ENCODE data around the gene DIS3.
"Not testable (repeated sequence)": the region's sequence is repeated elsewhere in the genome, so short reads cannot be mapped to it uniquely, and the experiment has no call there.

Gene DIS3

DNA sequence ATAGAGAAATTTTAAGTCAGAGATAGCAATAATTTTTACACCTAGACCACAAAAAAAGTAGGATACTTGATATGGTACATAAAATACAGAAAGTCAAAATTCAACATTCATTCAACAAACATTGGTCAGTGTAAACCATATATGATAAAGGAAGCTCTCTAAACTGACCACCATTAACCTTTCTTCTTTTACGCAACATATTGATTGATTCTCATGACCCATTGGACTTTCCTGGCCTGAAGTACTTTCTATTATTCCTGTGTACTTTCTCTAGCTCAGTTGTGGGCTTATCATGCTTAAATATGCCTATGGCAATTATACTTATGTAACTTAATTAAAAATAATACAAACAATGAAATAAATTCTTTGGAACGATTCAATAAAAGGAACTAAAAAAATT is 10.9 kb upstream of the DIS3 start:
- Histone ChIP-seq H3K4me3 (ENCODE audit: insufficient read depth, low read length, poor library complexity, severe bottlenecking) (no peak overlapping the region), H2AFZ (ENCODE audit: low read depth, low read length, severe bottlenecking) (no peak overlapping the region), H4K20me1 (ENCODE audit: low read depth, low read length) (no peaks in the 10 kb centered on the region), H3F3A (ENCODE audit: insufficient read depth) (no peaks in the 10 kb centered on the region), H3K9me2 (replicated peaks; ENCODE audit: insufficient read depth, low read length) (no peaks in the 10 kb centered on the region), H3K9me3 (ENCODE audit: insufficient read depth, low read length) (no peaks in the 10 kb centered on the region), H3K27ac (ENCODE audit: low read depth, low read length) (no peak overlapping the region), H3K4me2 (ENCODE audit: low read depth, low read length, poor library complexity, severe bottlenecking) (no peak overlapping the region), H3K79me2 (ENCODE audit: insufficient read depth, low read length) (peaks cover 24% of the 10 kb centered on the region), H3K36me3 (ENCODE audit: low read length) (peaks cover 33% of the 10 kb centered on the region), H3K9ac (ENCODE audit: low read length) (no peak overlapping the region), H3K27me3 (ENCODE audit: low read length) (no peaks in the 10 kb centered on the region)
- TF ChIP-seq EZH2phosphoT487 (conservative IDR thresholded peaks at IDR 0.05; ENCODE audit: low read length): no peak
- TF ChIP-seq, protein P1, sequence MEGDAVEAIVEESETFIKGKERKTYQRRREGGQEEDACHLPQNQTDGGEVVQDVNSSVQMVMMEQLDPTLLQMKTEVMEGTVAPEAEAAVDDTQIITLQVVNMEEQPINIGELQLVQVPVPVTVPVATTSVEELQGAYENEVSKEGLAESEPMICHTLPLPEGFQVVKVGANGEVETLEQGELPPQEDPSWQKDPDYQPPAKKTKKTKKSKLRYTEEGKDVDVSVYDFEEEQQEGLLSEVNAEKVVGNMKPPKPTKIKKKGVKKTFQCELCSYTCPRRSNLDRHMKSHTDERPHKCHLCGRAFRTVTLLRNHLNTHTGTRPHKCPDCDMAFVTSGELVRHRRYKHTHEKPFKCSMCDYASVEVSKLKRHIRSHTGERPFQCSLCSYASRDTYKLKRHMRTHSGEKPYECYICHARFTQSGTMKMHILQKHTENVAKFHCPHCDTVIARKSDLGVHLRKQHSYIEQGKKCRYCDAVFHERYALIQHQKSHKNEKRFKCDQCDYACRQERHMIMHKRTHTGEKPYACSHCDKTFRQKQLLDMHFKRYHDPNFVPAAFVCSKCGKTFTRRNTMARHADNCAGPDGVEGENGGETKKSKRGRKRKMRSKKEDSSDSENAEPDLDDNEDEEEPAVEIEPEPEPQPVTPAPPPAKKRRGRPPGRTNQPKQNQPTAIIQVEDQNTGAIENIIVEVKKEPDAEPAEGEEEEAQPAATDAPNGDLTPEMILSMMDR (IDR thresholded peaks at IDR 0.05; ENCODE audit: insufficient read depth, low read length, poor library complexity, severe bottlenecking): no peak

DNA sequence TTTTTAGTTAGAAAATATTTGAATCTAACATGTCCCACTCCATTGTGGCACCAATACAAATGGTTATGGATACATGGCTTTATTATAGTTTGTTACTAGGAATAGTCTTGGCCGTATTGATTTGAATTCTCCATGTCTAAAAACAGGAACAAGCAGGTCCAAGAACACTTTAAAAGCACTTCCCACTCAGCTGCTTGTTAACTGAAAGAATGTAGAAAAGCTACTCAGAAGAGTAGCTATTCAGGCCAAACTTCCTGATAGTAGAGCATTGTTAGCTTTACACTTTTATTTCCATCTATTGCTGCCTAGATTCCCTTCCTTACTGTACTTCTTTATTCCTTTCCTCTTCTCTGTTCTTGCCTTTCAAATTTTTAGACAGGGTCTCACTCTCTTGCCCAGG is 7.1 kb upstream of the DIS3 start:
- no peak overlapping the region for H3K4me2 ChIP-seq (ENCODE audit: low read depth, low read length, poor library complexity, severe bottlenecking)

DNA sequence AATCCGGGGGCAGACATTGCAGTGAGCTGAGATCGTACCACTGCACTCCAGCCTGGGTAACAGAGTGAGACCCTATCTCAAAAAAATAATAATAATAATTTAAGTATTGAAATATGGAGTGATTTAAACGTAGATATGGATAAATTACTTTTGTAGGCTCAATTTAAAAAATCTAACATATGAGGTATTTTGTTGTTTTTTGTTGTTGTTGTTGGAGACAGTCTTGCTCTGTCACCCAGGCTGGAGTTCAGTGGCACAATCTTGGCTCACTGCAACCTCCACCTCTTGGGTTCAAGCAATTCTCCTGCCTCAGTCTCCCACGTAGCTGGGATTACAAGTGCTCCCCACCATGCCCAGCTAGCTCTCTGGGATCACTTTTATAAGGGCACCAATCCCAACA is 3.0 kb upstream of the DIS3 start:
- H3K27ac ChIP-seq (ENCODE audit: low read depth, low read length); H3K4me2 ChIP-seq (ENCODE audit: low read depth, low read length, poor library complexity, severe bottlenecking); H3K9ac ChIP-seq (ENCODE audit: low read length); H2AFZ ChIP-seq (ENCODE audit: low read depth, low read length, severe bottlenecking); H3F3A ChIP-seq (ENCODE audit: insufficient read depth); H3K9me2 ChIP-seq (replicated peaks; ENCODE audit: insufficient read depth, low read length); H3K9me3 ChIP-seq (ENCODE audit: insufficient read depth, low read length); H4K20me1 ChIP-seq (ENCODE audit: low read depth, low read length); H3K27me3 ChIP-seq (ENCODE audit: low read length); H3K36me3 ChIP-seq (ENCODE audit: low read length); H3K4me3 ChIP-seq (ENCODE audit: insufficient read depth, low read length, poor library complexity, severe bottlenecking): not testable (repeated sequence)
- H3K79me2 ChIP-seq (ENCODE audit: insufficient read depth, low read length): peaks cover 84% of the 10 kb centered on the region

More for the DNA sequence above, 7.1 kb upstream of the DIS3 start:
- TF ChIP-seq EZH2phosphoT487 (conservative IDR thresholded peaks at IDR 0.05; ENCODE audit: low read length): no peak
- TF ChIP-seq, protein P1 (IDR thresholded peaks at IDR 0.05; ENCODE audit: insufficient read depth, low read length, poor library complexity, severe bottlenecking): no peak
- Histone ChIP-seq H3K4me3 (ENCODE audit: insufficient read depth, low read length, poor library complexity, severe bottlenecking) (no peak overlapping the region), H3K9me2 (replicated peaks; ENCODE audit: insufficient read depth, low read length) (no peaks in the 10 kb centered on the region), H3K79me2 (ENCODE audit: insufficient read depth, low read length) (peaks cover 52% of the 10 kb centered on the region), H3K36me3 (ENCODE audit: low read length) (peaks cover 23% of the 10 kb centered on the region), H2AFZ (ENCODE audit: low read depth, low read length, severe bottlenecking) (no peak overlapping the region), H4K20me1 (ENCODE audit: low read depth, low read length) (no peaks in the 10 kb centered on the region), H3K27me3 (ENCODE audit: low read length) (no peaks in the 10 kb centered on the region), H3F3A (ENCODE audit: insufficient read depth) (no peaks in the 10 kb centered on the region), H3K9ac (ENCODE audit: low read length) (no peak overlapping the region), H3K27ac (ENCODE audit: low read depth, low read length) (no peak overlapping the region), H3K9me3 (ENCODE audit: insufficient read depth, low read length) (no peaks in the 10 kb centered on the region)

DNA sequence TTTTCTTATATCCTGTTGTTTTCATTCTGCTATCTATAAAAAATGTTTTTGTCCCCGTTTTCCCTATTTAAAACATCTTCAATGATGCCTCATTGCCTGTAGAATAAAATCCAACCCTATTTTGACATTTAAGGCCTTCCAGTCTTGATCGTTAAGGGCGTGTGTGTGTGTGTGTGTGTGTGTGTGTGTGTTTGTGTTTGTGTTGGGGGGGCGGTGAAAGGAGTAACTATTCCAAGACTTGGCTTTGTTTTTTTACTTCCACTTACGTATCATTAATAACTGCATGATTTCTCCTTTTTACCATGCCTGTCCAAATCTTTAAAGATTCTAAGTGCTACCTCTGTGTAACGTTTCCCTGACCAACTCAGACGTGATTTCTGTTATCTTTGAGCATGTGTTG is 1.0 kb upstream of the DIS3 start:
- Histone ChIP-seq H3K9ac (ENCODE audit: low read length) (peak overlapping the region; percentile 89), H3K27ac (ENCODE audit: low read depth, low read length) (peak overlapping the region; percentile 34; the same call in 1 of the 2 replicates), H3K27me3 (ENCODE audit: low read length) (no peaks in the 10 kb centered on the region), H3K36me3 (ENCODE audit: low read length) (peaks cover 17% of the 10 kb centered on the region; the same call in 1 of the 2 replicates), H3F3A (ENCODE audit: insufficient read depth) (0 out of 2 replicates have a peak, but pooled peaks cover 3% of the 10 kb centered on the region), H3K79me2 (ENCODE audit: insufficient read depth, low read length) (peaks cover 85% of the 10 kb centered on the region), H3K4me3 (ENCODE audit: insufficient read depth, low read length, poor library complexity, severe bottlenecking) (peak overlapping the region; percentile 87), H3K9me3 (ENCODE audit: insufficient read depth, low read length) (no peaks in the 10 kb centered on the region), H3K4me2 (ENCODE audit: low read depth, low read length, poor library complexity, severe bottlenecking) (peak overlapping the region; percentile 92), H4K20me1 (ENCODE audit: low read depth, low read length) (peaks cover 10% of the 10 kb centered on the region), H3K9me2 (replicated peaks; ENCODE audit: insufficient read depth, low read length) (no peaks in the 10 kb centered on the region), H2AFZ (ENCODE audit: low read depth, low read length, severe bottlenecking) (no peak overlapping the region)
- TF ChIP-seq, protein P1 (IDR thresholded peaks at IDR 0.05; ENCODE audit: insufficient read depth, low read length, poor library complexity, severe bottlenecking): no peak
- TF ChIP-seq EZH2phosphoT487 (conservative IDR thresholded peaks at IDR 0.05; ENCODE audit: low read length): no peak
